ENCODE data around the gene RBMS3.

The RBMS3 gene

DNA sequence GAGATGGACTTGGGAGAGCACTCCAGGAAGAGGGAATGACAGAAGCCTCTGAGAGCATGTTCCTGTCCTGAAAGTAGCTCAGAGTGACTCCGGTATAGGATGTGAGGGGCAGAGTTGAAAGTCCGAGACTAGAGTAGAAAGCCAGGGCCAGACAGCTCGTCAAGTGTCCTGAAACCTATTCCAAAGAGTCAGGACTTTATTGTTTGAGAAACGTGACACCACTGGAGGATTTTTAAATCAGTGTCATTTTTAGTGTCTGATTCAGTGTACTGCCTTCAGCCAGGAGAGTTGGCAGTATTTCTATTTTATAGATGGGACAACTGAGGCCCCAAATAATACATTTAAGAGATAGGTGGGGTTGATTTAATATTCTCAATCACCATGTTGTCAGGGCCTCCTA lies 1.6 kb upstream of the RBMS3 start:
- DNase-seq, result no peak

DNA sequence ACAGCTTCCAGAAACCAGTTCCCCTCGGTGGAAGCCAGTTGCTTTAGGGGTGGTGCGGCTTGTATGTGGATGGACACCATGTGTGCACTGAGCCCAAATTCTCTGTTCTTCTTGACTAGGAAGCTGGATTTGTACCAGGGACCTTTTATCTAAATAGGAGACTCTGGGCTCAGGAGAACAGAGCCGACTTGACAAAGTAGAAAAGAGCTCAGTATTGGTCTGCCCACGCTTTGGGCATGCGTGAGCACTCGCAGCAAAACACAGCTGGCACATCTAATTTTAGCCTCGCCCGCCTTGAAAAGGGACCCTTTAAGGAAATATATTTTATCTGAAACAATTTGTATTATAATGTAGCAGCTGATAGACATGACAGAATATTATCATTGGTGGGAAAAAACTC lies 1.1 kb upstream of the RBMS3 start:
- no peak for DNase-seq

DNA sequence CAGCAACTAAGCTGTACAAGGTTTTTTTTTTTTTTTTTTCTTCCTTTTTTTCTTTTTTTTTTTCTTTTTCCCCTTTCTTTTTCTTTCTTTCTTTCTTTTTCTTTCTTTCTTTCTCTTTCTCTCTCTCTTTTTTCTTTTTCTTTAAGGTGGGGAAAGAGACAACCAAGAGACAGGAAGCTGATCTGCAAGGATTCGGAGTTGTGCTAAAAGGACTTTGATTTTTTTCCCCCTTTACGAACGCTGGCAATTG lies 148 bp downstream of the RBMS3 start:
- no peak for DNase-seq

DNA sequence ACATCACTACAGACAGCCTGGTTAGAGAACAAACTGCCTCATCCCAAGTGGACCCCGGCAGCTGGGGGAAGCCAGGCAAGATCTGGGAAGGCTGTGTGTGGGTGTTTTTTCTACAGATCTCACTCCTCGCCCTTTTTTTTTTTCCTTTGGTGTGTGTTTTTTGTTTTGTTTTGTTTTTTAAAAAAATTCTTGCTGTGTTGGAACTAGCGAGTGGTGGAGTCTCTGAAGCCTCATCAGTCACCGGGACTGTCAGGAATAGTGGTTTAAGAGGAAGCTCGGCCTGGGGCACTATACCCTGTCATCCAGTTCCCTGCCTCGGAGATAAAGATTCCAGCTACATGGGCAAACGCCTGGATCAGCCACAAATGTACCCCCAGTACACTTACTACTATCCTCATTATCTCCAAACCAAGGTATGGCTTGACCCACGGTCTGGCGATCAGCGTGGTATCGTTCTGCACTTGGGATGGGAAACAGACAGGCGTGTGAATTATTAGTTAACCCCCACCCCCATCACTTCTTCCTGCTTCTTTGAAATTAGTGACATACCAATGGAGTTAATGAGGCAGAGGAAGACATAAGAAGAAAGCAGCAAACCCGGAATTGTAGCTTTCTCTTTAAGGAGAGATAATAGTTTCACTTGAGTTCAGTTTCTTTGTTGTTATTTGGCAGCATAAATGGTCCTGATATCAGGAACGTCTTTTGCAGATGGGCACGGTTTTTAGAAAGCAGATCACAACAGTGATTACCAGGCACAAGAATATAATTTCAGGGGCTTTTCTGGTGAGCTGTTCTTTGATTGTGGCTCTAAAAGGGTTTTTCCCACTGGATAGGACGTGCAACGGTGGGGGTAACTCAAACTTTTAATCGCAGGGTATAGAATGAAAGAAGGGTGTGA lies 722 bp downstream of the RBMS3 start:
- DNase-seq, result peak in 1 of 2 donors; percentile 2

DNA sequence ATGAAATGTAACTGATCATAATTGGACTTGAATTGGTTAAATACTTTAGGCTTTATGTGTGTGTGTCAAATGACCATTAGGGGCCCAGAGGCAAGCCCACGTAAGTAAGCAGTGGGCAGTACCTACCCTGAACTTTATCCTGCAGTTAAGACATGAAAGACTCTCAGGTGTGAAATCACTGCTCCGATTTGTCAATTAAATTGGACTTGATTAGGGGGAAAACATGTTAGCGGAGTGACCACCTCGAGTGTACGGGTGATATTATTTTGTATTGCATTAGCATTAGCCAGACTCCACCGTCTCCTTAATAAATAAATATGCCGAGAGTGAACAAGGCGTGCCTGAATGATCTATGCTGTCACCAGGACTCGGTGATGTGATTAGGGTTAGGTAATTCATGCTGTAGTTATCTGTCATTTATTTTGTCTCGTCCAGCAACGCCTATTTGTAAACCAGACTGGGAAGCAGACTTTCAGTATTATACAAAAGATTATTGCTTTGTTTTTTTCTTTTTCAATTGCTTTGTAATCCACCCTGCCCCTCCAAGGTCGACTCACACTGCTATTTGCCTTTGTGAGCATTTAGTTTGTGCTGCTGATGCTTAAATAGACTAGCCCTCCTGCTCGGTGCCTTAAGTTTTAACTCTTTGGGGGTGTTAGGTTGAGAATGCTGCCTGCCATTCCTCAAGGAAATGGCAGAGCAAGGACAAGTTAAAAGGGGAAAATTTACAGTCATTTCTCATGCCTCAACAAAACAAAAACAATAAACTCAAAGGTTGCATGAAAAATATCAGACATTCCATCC lies 1.8 kb downstream of the RBMS3 start:
- DNase-seq, result no peak

DNA sequence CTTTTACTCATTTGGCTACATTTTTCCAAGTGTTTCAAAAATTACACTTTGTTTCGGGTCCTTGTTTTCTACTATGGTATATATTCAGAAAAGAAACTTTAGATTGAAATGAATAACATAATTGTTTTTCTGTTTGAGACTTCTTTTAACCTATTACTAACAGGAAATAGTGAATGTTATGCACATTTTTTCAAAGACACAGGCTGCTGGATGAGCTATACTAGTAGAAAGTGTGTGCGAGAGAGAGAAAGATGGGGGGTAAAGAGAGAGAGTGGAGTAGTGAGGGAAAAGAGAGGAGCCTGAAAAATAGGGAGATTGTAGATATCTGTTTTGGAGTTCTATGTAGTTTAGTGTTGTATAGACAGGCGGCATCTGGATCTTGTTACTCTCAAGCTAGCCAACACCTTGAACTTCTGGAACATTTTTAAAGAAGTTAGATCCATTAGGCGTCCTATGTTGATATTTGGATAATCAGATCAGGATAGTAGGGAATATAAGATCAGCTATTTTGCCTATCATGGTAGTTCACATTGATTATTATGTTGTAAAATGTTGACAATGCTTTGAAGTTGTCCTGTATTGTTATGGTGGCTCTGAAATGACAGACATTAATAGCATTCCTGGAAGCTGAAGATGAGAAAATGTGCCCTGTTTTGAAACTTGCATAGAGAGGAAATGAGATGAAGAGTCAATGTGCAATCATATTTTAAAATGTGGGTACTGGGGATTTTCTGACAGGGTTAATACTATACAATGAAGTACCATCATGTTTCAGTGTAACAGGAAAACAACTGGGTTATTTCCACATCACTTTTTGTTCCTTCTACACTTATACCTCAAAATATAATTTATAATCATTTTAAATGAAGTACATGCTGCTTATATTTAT lies 2.6 kb downstream of the RBMS3 start:
- DNase-seq, result no peak

DNA sequence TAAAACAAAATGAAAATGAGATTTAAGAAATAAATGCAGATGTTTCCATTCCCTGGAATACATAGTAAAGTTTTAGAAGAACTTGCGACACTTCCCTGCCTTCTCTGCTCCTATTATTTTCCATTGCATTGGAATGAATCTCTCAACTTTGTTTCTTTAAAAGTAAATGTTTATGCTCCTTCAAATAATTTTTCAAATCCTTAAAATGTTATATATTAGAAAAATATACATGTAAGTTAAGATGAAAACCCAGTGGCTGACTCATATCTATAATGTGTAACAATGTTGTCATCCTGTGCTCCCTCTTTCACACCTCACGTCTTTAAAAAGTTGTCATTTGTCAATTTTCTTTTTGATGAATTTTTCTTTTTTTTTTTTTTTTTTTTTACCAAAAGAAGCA lies 3.6 kb downstream of the RBMS3 start:
- DNase-seq, result no peak

DNA sequence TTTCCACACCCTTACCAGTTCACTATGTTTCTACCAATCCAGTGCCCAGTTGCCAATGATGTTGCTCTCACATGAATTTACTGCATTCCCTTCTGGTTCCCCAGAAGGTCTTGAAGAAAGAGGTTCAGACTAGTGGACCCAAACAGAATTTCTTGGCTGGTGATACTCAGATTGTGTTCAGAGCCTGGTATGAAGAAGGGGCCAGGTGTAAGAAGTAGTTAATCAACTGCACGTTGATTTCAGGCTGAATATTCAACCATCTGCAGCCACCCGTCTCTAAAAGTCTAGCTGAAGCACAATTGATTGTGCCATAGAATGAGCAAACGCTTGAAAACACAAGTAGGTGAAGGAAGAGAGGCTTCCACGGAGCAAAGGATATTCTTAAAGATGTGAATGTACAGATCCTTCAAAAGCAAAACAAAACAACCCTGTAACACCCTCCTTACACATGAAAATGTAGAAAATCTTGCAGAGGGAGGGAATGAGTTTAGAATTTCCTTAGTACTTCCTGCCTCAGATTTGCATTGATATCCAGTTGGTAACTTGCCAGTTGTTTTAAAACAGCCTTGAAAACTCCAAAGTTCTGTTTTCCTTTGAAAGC lies 4.7 kb downstream of the RBMS3 start:
- no peak for DNase-seq

DNA sequence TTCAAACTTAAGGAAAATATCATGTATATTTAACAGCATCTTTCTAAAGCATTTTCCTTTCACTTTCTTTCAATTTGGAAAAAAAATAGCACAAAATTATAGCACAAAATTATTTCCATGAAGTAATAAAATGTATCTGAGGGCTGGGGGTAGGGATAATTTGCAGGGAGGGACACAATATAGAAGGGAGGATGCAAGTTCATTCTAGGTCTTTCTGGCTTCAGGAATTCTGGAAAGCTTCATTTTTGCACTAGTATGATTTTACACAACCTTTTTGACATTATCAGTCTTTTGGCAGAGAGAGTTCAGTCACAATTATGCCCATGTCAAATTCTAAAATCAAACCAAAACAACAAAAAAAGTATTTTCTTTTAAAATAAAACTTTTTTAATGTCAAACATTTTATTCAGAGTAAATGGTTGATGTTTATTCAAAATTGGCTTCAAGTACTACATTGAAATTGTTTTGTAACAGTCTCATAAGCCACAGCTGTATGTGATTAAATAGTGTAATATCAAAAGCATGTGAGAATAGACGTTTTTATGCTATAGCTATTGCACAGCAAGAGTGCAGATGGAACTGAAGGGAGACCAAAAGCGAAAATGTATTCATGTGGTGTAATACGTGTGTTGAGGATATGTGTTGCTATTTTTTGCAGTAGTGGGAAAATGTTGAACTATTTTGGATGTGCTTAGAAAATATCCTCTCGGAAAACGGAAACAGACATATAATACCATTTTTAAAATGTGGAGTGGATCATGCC lies 5.8 kb downstream of the RBMS3 start:
- DNase-seq, result no peak

DNA sequence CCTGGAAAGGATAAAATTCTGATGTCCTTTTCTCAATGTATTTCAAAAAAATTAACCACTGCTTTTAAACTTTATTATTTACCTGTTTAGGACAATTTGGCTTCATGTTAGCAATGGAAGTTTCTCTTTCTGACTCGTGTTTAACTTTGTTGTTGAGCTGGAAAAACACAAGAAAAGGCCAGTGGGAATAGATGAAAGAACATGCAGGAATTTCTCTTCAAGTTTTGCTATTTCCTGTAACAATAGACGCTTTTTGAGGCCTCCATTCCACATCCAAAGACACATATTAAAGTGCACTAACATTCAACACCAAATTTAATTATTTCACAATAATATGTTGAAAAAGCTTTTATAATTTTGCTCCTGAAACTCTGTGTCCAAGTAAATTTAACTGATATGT lies 9.7 kb downstream of the RBMS3 start:
- DNase-seq, result no peak

DNA sequence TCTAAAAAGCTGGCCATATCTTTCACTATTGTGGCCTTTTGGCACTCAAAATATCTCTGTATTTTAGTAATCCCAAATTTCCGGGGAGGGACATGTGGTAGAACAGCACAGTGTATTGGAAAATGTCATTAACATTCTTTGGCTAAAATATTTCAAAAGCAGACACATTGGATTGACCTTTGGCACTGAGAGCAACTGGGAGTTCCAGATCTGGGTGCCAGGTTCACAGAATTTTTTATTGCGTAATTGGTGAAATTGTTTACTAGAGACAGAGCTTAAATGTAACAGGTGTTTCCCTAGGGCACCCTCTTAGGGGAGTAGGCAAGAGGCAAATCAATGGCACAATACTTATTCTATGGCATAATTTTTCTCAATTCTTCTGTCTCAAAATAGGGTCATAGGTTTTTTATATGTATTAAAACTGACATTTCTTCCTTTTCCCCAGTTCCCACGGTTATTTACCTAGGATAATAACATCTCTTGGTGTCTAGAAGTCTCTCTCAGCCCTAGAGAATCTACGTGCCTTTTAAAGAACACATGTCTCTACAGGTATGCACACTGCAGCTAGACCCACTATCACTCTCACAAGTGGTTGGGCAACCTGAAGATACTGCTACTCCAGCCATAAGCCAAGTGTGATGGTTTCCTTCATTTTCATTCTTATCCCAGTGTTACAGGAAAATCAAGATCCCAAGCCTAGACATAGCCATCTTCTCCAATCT lies 10.6 kb downstream of the RBMS3 start:
- no peak for DNase-seq

DNA sequence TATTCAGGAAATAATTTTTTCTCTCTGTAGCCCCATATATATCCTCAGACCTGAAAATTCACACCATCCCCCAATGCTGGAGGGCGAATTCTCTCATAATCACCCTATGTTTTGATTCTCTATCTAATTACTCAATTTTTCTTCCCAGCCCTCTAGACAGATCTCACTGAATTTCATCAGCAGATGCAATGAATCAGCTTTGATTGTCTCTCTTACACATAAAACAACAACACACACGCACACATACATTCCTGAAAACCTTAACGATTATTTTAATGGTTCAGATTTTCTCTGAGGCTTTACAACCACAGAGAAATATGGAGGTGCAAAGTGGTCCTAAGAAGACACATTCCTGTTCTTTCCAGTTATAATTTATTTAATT lies 11.1 kb downstream of the RBMS3 start:
- no peak for DNase-seq

DNA sequence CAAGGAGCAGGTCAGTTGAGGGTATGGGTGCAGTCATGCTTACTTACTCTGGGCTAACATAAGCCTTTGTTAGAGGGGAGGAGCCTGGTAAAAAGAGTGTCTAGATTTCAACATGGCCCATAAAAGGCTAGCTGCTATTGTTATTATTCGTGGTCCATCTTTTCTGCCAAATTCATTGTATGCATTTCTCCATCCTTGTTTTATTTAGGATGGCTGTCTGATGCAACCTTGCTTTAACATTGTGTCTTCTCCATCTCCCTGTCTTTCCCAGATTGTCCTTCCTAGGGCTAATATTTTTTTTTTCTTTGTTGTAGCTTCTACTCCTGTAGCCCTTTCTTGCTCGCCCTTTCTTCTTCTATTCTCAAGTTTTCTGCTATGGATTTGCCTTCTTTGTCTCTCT lies 12.6 kb downstream of the RBMS3 start:
- no peak for DNase-seq

DNA sequence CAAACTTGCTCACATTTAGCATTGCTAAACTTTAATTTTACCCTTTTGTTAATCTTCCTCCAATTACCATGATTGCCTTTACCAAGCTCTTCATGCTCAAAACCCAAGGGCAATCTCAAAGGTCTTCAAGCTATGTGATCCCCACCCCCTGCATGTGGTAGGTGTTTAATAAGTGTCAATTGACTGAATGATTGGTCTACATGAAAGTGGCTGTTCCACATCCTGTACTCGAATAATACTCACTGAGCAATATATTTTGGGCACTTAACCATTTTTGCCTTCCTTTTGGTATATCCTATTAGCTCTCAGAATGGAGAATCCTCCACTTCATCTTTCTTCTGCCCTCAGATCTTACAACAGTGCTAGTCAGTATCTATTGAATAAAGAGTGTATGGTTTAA lies 17.1 kb downstream of the RBMS3 start:
- no peak for DNase-seq

DNA sequence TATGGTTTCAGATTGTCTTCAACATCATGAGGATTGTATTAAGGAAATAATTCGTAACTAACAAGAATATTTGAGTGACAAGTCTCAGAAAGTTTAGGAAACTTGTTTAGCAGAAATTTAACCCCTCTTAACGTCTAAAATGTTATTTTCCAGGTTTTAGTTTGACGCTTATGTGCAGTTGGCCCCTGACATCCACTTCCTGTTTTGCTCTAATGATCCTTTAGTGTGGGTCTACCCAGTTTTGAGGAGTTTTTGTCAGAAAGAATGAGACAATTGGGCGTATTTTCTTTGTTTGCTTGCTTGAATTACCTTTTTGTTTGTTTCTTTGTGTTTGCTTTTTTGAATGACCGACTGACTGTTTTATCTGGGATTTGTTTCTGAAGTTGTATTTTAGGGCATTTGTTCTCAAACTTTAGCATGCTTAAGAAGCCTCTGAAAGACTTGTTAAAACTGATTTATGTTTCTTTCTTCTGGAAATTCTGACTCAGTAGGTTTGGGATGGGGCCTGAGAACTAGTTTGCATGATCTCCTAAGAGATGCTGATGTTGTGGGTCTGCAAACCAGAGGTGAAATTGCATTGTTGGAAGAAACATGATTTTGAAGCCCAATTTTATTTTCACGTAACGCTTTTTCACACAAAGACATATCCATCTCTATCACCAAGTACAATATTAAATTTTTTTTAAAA lies 20.6 kb downstream of the RBMS3 start:
- DNase-seq, result no peak

DNA sequence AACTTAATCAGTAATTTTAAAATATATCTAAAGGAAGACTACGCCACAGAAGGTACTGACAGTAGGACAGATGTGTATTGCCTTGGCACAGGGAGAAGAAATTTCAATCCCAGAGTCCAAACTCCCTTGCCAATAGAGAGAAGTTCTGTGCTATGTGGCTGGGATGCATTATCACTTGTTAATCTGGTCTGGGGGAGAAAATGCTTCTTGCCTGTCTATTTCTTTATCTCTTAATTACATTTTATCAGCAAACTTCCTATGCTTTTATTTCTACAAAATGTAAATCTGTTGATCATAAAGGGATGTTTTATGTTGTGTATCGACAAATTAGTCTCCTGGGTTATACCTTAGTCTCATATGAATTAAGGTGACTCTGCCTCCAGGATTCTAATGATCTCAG lies 21.7 kb downstream of the RBMS3 start:
- DNase-seq, result no peak

DNA sequence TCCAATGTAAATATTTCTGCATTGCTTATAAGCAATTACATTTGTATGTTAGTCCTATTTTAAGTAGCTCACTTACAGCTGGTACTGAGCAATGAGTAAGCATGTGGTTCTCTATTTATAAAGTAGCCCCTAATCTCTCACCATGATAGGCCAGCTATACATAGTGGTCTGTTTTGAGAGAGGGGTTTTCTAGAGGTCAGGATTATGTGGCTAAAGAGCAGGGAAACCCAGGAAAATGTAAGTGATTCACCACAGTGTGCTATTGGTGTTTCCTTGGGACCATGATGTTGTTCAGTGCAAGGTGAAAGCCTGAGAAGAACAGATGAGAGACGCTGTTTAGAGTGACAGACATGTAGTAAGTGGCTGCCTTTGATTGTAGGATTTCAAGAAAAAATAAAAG lies 26.4 kb downstream of the RBMS3 start:
- no peak for DNase-seq

DNA sequence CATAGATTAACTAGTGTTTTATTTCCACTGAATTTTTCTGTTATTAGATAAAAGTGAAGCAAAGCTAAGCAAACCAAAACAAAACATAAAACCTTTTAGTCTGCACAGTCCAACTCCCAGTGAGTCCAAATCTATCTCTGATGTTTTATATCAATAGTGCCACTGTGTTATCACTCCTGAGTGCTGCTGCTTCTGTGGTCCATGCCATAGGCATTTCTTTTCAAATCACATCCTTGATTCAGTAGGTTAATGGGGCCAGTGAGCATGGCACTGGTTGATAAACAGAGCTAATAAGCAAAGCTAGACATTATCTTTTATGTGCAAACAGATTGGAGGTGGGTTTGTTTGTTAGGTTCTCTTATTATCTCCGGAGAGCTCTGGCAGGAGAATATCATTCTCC lies 30.0 kb downstream of the RBMS3 start:
- no peak for DNase-seq

DNA sequence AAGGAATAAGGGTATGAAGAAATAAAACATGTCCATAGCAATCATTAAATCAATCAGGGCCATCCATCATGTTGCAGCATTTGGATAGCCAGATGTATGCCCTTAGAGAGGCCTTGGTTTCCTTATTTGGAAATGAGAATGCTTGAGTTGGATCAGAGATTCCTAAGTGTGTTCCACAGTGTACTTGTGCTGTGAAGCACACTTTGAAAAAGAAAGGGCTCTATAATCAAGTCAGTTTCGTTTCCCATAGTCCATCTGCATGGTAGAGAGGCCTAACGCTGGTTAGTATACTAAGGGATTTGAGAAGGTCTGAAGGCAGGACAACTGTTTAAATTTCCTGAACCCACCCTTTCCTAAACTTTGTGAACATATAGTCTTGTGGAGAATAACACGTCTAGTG lies 30.9 kb downstream of the RBMS3 start:
- no peak for DNase-seq

DNA sequence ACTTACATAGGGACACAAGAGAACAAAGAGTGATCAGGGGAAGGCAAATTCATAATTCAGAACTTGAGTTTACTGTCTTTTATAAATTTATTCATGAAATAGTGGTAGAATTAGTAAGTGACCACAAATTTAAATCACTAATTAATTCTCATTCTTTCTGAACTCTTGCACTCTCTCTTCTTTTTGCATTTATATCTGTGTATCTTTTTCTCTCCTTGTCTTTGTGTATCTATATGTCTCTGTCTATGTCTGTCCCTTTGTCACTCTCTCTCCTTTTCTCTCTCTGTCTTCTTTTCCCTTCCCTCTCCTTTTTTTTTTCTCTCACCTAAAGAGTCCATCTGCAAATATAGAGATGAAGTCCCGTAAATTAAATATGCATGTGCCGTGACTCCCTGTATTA lies 31.5 kb downstream of the RBMS3 start:
- DNase-seq, result no peak

DNA sequence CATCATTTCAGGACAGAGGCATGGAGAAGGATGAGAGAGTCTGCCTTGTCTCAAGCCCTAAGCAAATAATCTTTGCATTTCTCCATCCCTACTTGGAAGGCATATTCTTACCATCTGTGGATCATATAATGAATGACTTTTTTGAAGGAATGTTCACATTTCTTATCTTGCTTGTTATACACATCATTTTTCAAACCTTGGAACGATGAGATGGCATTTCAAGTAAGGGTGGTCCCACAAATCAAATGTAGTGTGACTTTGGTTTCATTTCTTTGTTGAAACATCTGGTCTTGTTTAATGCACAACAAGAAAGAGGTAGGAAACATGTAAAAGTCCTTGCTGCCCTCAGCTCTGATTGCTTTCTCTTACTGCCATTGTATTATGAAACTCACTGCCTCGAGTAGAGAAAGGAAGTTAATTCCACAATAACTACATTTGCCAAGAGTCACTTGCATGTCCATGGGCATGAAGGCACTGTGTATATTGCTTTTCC lies 32.1 kb downstream of the RBMS3 start:
- DNase-seq, result no peak

All from CD4-positive, alpha-beta T cell treated with Interleukin-4 for 1 hour (primary cell).